Measurements from ENCODE around the gene HDAC4.

- TF ChIP-seq CTCF (IDR thresholded peaks at IDR 0.05) (no peak), POLR2A (IDR thresholded peaks at IDR 0.05) (no peak)
These were observed 373.2 kb downstream of the HDAC4 start for GRCh38 chr2:239027391-239028252.
